NOMO-1 (cell line): Measurements from ENCODE around the gene HNF1A.
A peak's percentile ranks its signal among the peaks of the same experiment; 100 is the strongest.
"Not testable (repeated sequence)": the region's sequence is repeated elsewhere in the genome, so short reads cannot be mapped to it uniquely, and the experiment has no call there.

Source experiments
- DNase-seq, 2 experiments: peaks; one replicate each; lab custom pipeline; 2025; ENCODE audit not compliant: unreplicated experiment in 2 of 2; lab: John Stamatoyannopoulos, UW

HNF1A gene

GRCh38 chr12:121038861-121039668 is 60.7 kb downstream of the HNF1A start, which contains the start of gene OASL:
OASL (minus strand) TSS chr12:121039246; CDS start chr12:121038971, 275 bp downstream.
- DNase-seq: peak; percentile 75 to 85

GRCh38 chr12:121043067-121043466 is 64.7 kb downstream of the HNF1A start:
- DNase-seq: no peak

GRCh38 chr12:121047400-121047799 is 69.1 kb downstream of the HNF1A start:
- not testable (repeated sequence) for DNase-seq

GRCh38 chr12:121048442-121048841 is 70.1 kb downstream of the HNF1A start:
- DNase-seq: no peak

GRCh38 chr12:121050725-121051124 is 72.4 kb downstream of the HNF1A start:
- no peak for DNase-seq
